T-cell (primary cell): ENCODE measurements around the gene EIPR1. TPM values are rescaled to one million over a fixed set of nuclear protein-coding genes. Genes with fewer than 3 reads are reported as not detected.
A peak's percentile ranks its signal among the peaks of the same experiment; 100 is the strongest.

ENCODE experiments used
- ATAC-seq, 4 experiments: fragments of 200-7000 bp in 3 of 4; fragments of 150-1000 bp in 1 of 4; cut with Tn5 transposase; replicated peaks in 1 of 4; 1 replicate in 3 of 4; 2 replicates in 1 of 4; pipeline ENCODE4 v1.10.0; 2021; ENCODE audit warnings: moderate library complexity in 3 of 4, mild to moderate bottlenecking in 2 of 4, moderate number of reproducible peaks in 1 of 4
- CTCF ChIA-PET, 2 donors: fragments of 300-600 bp; sonication (Branson Sonifier 250); formaldehyde crosslinking; loops; one replicate each; lab custom pipeline; 2022; ENCODE audit warnings: antibody characterized with exemption in 2 of 2; lab: Charles Lee
- POLR2A ChIA-PET, 2 donors: fragments of 300-600 bp; sonication (Branson Sonifier 250); formaldehyde crosslinking; loops; one replicate each; lab custom pipeline; 2022; ENCODE audit warnings: antibody characterized with exemption in 2 of 2; lab: Charles Lee
- DNase-seq, 35 experiments: peaks; one replicate each; pipeline versions ENCODE4 v3.0.0 to v3.0.0-alpha.2; 2013 to 2023
- H3K27ac ChIP-seq: one replicate; pipeline ENCODE4 v1.5.1; 2013; ENCODE audit warnings: low read length
- H3K27me3 ChIP-seq, 2 experiments: replicated peaks in 1 of 2; 1 replicate in 1 of 2; 2 replicates in 1 of 2; pipeline versions ENCODE4 v1.6.1 to v1.7.0; 2013; ENCODE audit warnings: low read length in 1 of 2, mixed read lengths in 1 of 2; ENCODE audit not compliant: control insufficient read depth in 2 of 2, insufficient read depth in 2 of 2; ENCODE audit errors: extremely low read depth in 1 of 2
- H3K36me3 ChIP-seq, 2 donors: 1 replicate in 1 of 2; 2 replicates in 1 of 2; pipeline versions ENCODE4 v1.6.1 to v1.7.0; 2013; ENCODE audit warnings: low read length in 1 of 2; ENCODE audit not compliant: control insufficient read depth in 2 of 2, insufficient read depth in 1 of 2; ENCODE audit errors: extremely low read depth in 1 of 2
- H3K4me1 ChIP-seq, 2 experiments: 1 replicate in 1 of 2; 2 replicates in 1 of 2; pipeline versions ENCODE4 v1.6.1 to v1.7.0; 2013; ENCODE audit warnings: low read length in 2 of 2, mixed read lengths in 1 of 2; ENCODE audit not compliant: insufficient read depth in 2 of 2, control insufficient read depth in 1 of 2; ENCODE audit errors: extremely low read depth in 1 of 2
- H3K4me3 ChIP-seq, 2 donors: 1 replicate in 1 of 2; 2 replicates in 1 of 2; pipeline versions ENCODE4 v1.5.1 to v1.7.0; 2013; ENCODE audit warnings: mild to moderate bottlenecking in 2 of 2, low read length in 1 of 2, moderate library complexity in 1 of 2; ENCODE audit not compliant: control insufficient read depth in 1 of 2; ENCODE audit errors: extremely low read depth in 1 of 2
- H3K9me3 ChIP-seq: 2 replicates; pipeline ENCODE4 v1.7.0; 2013
- H3K27ac Mint-ChIP-seq, 2 donors: one replicate each; pipeline ENCODE4 v1.8.0; 2020 to 2021; ENCODE audit warnings: mild to moderate bottlenecking in 2 of 2, mixed read lengths in 2 of 2
- H3K27me3 Mint-ChIP-seq, 2 donors: one replicate each; pipeline ENCODE4 v1.8.0; 2021 to 2022; ENCODE audit warnings: mixed read lengths in 2 of 2
- H3K36me3 Mint-ChIP-seq: one replicate; pipeline ENCODE4 v1.8.0; 2021; ENCODE audit warnings: mixed read lengths
- H3K4me1 Mint-ChIP-seq, 3 donors: one replicate each; pipeline ENCODE4 v1.8.0; 2020 to 2022; ENCODE audit warnings: mixed read lengths in 3 of 3, mild to moderate bottlenecking in 1 of 3
- H3K4me3 Mint-ChIP-seq, 3 donors: one replicate each; pipeline ENCODE4 v1.8.0; 2020 to 2022; ENCODE audit warnings: mild to moderate bottlenecking in 3 of 3, mixed read lengths in 3 of 3, moderate library complexity in 3 of 3
- H3K9me3 Mint-ChIP-seq, 3 donors: one replicate each; pipeline ENCODE4 v1.8.0; 2020 to 2022; ENCODE audit warnings: mixed read lengths in 3 of 3
- WGBS: methylation state at CpG from one replicate; pipeline ENCODE4 v1.1.5; 2013; ENCODE audit warnings: missing lambda C conversion rate; ENCODE audit not compliant: insufficient coverage; 5-methylcytosine and 5-hydroxymethylcytosine counted together
- total RNA-seq, 35 experiments: library from RNA in 6 of 35; stranded (reverse) in 6 of 35; fragments of 120-200 nt in 1 of 35; gene quantifications; one replicate each; pipeline versions ENCODE4 v1.2.1 to v1.2.4 and lab custom pipeline; 2013 to 2026

The EIPR1 gene
- total RNA-seq, 5 donors from 2014 or later (not counting 1 experiment from before 2014, with no cell fraction given) = 26.0 to 36.4 (median 27.8) TPM

DNA sequence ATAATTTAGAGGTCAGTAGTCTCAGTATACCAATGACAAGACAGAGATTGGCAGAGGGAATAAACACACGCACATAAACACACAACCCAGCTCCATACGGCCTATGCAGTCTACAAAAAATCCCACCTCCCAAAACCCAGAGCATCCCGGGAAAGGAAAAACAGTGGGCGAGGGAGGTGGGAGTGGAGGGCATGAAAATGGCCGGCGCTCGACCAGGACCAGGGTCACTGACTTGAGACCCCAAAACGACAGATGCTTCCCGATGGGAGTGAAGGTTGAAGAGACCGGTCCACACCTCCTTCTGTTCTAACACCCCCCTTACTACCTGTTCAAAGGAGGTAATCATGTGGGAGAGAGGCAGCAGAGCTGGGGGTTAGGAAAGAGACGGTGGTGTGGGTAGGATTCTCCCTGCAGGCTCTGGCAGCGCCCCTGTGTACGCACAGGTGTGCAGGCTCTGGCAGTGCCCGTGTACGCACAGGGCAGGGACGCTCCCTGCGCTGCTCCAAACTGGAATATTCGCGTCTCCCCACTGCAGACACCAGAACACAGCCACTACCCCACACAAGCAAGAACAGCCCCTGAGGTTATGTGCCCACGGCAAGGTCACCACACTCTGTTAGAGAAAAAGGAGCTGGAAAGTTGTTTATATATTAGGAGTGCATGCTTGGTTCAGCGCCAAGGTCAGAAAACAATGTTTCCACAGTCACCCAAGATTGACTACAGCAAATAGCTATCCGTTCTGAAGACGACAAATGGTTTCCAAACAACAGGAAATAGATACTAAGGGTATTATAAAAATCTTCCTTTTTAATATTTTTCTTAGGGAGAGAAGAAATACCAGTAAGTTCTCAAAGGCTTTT, 67.9 kb downstream of the EIPR1 start:
- peaks cover 0 to 15% of the 10 kb centered on the region in 2 experiments for H3K4me1 ChIP-seq
- Mint-ChIP-seq H3K4me3 (no peak overlapping the region), H3K9me3 (no peaks in the 10 kb centered on the region), H3K27me3 (no peaks in the 10 kb centered on the region), H3K36me3 (peaks cover 5% of the 10 kb centered on the region), H3K27ac (no peak overlapping the region), H3K4me1 (peaks cover 18 to 39% (median 29%) of the 10 kb centered on the region in 3 donors)
- H3K4me3 ChIP-seq = no peak overlapping the region
- no peaks in the 10 kb centered on the region for H3K9me3 ChIP-seq
- no peaks in the 10 kb centered on the region for H3K27me3 ChIP-seq
- ATAC-seq (no peak), DNase-seq (no peak)
- CTCF ChIA-PET = no interaction called here
- H3K36me3 ChIP-seq = no peaks in the 10 kb centered on the region
- no peak overlapping the region for H3K27ac ChIP-seq
- 96% methylated on average over 3 of the region's 23 CpGs for WGBS
- POLR2A ChIA-PET = no interaction called here

DNA sequence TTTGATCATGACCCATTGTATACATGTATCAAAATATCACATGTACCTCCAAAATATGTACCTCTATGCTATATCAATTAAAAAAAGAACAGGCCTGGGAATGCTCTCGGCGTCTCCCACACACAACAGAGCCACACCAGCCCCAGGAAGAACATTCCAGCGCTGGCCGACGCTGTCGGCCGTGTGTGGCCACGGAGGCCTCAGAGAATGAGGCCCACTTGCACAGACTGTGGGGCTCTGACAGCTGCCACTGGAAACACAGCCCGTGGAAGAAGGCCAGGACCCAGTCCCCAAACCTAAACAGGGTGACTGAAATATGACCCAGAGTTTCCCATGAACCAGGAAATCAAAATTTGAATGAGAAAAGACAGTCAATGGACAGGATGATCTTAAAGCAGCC, 69.7 kb downstream of the EIPR1 start:
- Histone ChIP-seq H3K27me3 (no peaks in the 10 kb centered on the region), H3K9me3 (no peaks in the 10 kb centered on the region), H3K4me1 (peaks cover 0 to 20% of the 10 kb centered on the region in 2 experiments), H3K27ac (no peak overlapping the region), H3K4me3 (no peak overlapping the region), H3K36me3 (no peaks in the 10 kb centered on the region)
- H3K9me3 Mint-ChIP-seq = no peaks in the 10 kb centered on the region
- no peak overlapping the region for H3K4me3 Mint-ChIP-seq
- H3K4me1 Mint-ChIP-seq = peaks cover 17 to 41% (median 25%) of the 10 kb centered on the region in 3 donors
- 92% methylated on average over 5 of the region's 9 CpGs for WGBS
- peaks cover 5% of the 10 kb centered on the region for H3K36me3 Mint-ChIP-seq
- ChIA-PET POLR2A (no interaction called here), CTCF (interaction anchor here in 1 of 2 donors (0.6 kb wide), 1 partner anchor 94 kb away, joined by 3 read pairs; no protein-coding TSS in a partner anchor)
- ATAC-seq (no peak), DNase-seq (no peak)
- no peak overlapping the region for H3K27ac Mint-ChIP-seq
- no peaks in the 10 kb centered on the region for H3K27me3 Mint-ChIP-seq

DNA sequence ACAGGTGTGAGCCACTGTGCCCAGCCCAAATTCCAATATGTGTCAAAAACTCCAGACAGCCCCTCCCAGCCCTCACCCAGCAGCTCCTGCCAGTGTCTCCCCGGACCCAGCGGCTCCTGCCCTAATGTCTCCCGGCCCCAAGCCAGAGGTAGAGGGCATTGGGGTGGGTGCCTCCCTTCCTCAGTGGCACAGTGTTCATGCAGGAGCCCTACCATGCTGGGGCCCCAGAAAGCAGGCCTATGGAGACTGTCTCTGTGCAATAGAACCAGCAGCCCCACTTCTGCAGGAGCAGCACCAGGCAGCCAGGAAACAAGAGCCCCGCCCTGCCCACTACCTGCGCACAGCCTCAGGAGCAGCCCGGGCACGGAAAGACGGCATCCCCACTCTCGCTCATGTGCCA, 70.4 kb downstream of the EIPR1 start:
- no peaks in the 10 kb centered on the region for H3K9me3 ChIP-seq
- no peak overlapping the region for H3K4me3 ChIP-seq
- ATAC-seq = no peak
- no peak overlapping the region for H3K27ac ChIP-seq
- H3K4me1 ChIP-seq = peaks cover 0 to 15% of the 10 kb centered on the region in 2 experiments
- ChIA-PET POLR2A (no interaction called here), CTCF (no interaction called here)
- no peaks in the 10 kb centered on the region for H3K9me3 Mint-ChIP-seq
- H3K27me3 ChIP-seq = no peaks in the 10 kb centered on the region
- peaks cover 2 to 4% of the 10 kb centered on the region in 2 donors for H3K36me3 ChIP-seq
- no peak overlapping the region for H3K27ac Mint-ChIP-seq
- H3K4me3 Mint-ChIP-seq = no peak overlapping the region
- peaks cover 5% of the 10 kb centered on the region for H3K36me3 Mint-ChIP-seq
- H3K4me1 Mint-ChIP-seq = peaks cover 13 to 34% (median 20%) of the 10 kb centered on the region in 3 donors
- H3K27me3 Mint-ChIP-seq = no peaks in the 10 kb centered on the region
- no peak for DNase-seq
- WGBS = 100% methylated on average over 6 of the region's 9 CpGs

DNA sequence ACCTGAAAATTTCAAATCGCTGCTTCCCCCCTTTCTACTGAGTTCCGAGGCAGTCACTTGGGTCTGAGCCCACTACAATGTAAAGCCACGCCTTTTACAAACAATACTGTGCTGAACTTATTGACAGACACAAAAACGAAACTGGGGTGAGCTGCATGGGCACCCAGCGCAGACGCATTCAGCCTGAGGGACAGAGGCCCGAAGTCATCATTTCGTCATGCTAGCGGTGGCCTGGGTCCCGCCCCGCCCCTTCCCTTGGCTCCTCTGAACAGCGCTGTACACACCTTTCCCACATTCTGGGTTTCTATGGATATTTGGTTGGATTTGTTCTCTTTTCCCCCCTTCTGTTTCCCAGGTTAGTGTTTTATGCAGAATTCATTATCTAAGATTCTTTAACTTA, 71.7 kb downstream of the EIPR1 start:
- ChIA-PET CTCF (no interaction called here), POLR2A (no interaction called here)
- no peak overlapping the region for H3K4me3 ChIP-seq
- H3K36me3 ChIP-seq = peaks cover 3 to 5% of the 10 kb centered on the region in 2 donors
- no peak overlapping the region for H3K27ac ChIP-seq
- no peak for DNase-seq
- peaks cover 0 to 12% of the 10 kb centered on the region in 2 experiments for H3K4me1 ChIP-seq
- WGBS = 90% methylated on average over 6 of the region's 12 CpGs
- Mint-ChIP-seq H3K27me3 (no peaks in the 10 kb centered on the region), H3K4me3 (peak overlapping the region in 1 of 3 donors; percentile 8), H3K36me3 (peaks cover 7% of the 10 kb centered on the region), H3K27ac (no peak overlapping the region), H3K4me1 (peaks cover 13 to 33% (median 17%) of the 10 kb centered on the region in 3 donors), H3K9me3 (no peaks in the 10 kb centered on the region)
- ATAC-seq = no peak
- no peaks in the 10 kb centered on the region for H3K9me3 ChIP-seq
- no peaks in the 10 kb centered on the region for H3K27me3 ChIP-seq

DNA sequence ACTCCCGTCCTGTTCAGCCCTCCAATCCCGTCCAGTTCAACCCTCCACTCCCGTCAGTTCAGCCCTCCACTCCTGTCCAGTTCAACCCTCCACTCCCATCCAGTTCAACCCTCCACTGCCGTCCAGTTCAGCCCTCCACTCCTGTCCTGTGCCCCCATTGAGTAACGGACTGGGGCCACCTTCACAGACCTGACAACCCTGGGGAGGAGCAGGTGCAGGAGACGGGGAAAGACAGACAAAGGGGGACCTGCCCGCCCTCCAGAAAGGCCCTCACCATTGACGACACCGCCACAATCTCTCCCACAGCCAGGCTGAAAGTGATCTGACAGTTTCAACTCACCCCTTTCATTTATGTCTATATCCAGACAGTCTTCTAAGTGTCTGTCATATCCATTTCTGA, 72.2 kb downstream of the EIPR1 start:
- ChIA-PET POLR2A (no interaction called here), CTCF (no interaction called here)
- peaks cover 5 to 6% of the 10 kb centered on the region in 2 donors for H3K36me3 ChIP-seq
- no peaks in the 10 kb centered on the region for H3K9me3 Mint-ChIP-seq
- ATAC-seq (no peak), DNase-seq (no peak)
- H3K27ac Mint-ChIP-seq = no peak overlapping the region
- no peaks in the 10 kb centered on the region for H3K27me3 ChIP-seq
- no peak overlapping the region for H3K4me3 ChIP-seq
- H3K4me1 ChIP-seq = peaks cover 0 to 12% of the 10 kb centered on the region in 2 experiments
- peaks cover 10% of the 10 kb centered on the region for H3K36me3 Mint-ChIP-seq
- WGBS = 84% methylated on average over 9 of the region's 9 CpGs
- H3K27ac ChIP-seq = no peak overlapping the region
- no peaks in the 10 kb centered on the region for H3K9me3 ChIP-seq
- peak overlapping the region in 1 of 3 donors; percentile 8 for H3K4me3 Mint-ChIP-seq
- peaks cover 13 to 33% (median 16%) of the 10 kb centered on the region in 3 donors for H3K4me1 Mint-ChIP-seq
- no peaks in the 10 kb centered on the region for H3K27me3 Mint-ChIP-seq

DNA sequence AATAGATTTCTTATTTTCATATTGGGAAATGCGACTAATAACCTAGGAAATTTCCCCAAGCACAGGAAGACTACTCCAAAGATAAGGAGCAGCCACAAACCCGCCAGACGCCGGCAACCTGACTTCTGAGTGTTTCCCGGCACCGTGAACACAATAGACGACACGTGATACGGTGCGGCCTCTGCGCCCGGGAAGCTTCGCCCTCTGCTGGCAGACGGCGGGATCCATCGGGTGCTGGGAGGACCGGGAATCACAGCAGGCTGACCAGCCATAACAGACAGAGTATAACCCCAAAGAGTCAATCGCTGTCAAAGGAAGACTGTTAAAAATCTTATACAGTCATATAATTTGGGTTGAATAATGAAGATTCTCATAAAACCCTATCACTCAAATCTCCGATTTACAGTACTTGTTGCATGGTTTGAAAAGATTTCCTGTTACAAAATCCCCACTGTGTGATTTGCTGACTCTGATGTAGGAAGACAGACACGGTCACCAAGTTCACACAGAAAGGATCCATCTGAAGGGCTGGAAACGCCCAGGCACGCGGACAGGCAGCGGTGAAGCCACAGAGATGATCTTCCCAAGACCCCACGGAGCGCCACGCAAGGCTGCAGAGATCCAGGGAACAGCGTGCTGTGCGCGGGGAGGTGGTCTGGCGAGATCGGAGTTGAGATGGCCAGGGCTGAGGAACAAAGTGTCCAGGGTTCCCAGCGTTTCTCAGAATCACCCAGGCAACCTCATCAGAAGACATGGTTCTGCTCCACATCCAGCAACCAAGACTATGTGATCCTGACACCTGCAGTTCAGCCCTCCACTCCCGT, 73.8 kb downstream of the EIPR1 start:
- Histone ChIP-seq H3K36me3 (peaks cover 5 to 6% of the 10 kb centered on the region in 2 donors), H3K9me3 (no peaks in the 10 kb centered on the region), H3K4me1 (peaks cover 0 to 12% of the 10 kb centered on the region in 2 experiments), H3K27ac (no peak overlapping the region), H3K27me3 (no peaks in the 10 kb centered on the region), H3K4me3 (no peak overlapping the region)
- ChIA-PET POLR2A (no interaction called here), CTCF (no interaction called here)
- DNase-seq = peak; percentile 27 to 83 (median 65)
- Mint-ChIP-seq H3K9me3 (no peaks in the 10 kb centered on the region), H3K4me3 (peak overlapping the region; percentile 7 to 50 (median 34)), H3K36me3 (peaks cover 11% of the 10 kb centered on the region), H3K27ac (peak overlapping the region in 1 of 2 donors; percentile 70), H3K4me1 (peaks cover 13 to 28% (median 16%) of the 10 kb centered on the region in 3 donors), H3K27me3 (no peaks in the 10 kb centered on the region)
- peak; percentile 86 to 96 (median 96) for ATAC-seq
- 40% methylated on average over 30 of the region's 34 CpGs for WGBS
